Astrocyte (in vitro differentiated cells and primary cell): Measurements from ENCODE around the gene PTPRN2. TPM values are rescaled to one million over a fixed set of nuclear protein-coding genes. Genes with fewer than 3 reads are reported as not detected.

Source experiments
- DNase-seq: peaks from one replicate; pipeline ENCODE4 v3.0.0-alpha.2; 2010; ENCODE audit warnings: low read depth
- FAIRE-seq: peaks from 2 replicates; lab custom pipeline; 2011; peaks lifted over from hg19 to GRCh38; lab: Jason Lieb, UNC
- H2AFZ ChIP-seq: 2 replicates; pipeline ENCODE4 v1.6.0; 2012; ENCODE audit warnings: low read depth, low read length, inconsistent platforms
- H3K27ac ChIP-seq: 2 replicates; pipeline ENCODE4 v1.5.1; 2011; ENCODE audit warnings: low read depth, low read length, inconsistent platforms
- H3K27me3 ChIP-seq: 2 replicates; pipeline ENCODE4 v1.6.0; 2011; ENCODE audit warnings: low read length, inconsistent platforms; ENCODE audit not compliant: insufficient read depth
- H3K36me3 ChIP-seq: 2 replicates; pipeline ENCODE4 v1.5.1; 2011; ENCODE audit warnings: low read length, inconsistent platforms; ENCODE audit not compliant: insufficient read depth
- H3K4me1 ChIP-seq: 2 replicates; pipeline ENCODE4 v1.5.1; 2011; ENCODE audit warnings: low read length, inconsistent platforms; ENCODE audit not compliant: insufficient read depth
- H3K4me2 ChIP-seq: 2 replicates; pipeline ENCODE4 v1.6.0; 2012; ENCODE audit warnings: low read length, inconsistent platforms
- H3K4me3 ChIP-seq: 2 replicates; pipeline ENCODE4 v1.5.1; 2011; ENCODE audit warnings: low read depth, mild to moderate bottlenecking, low read length, inconsistent platforms; ENCODE audit not compliant: insufficient read depth
- H3K79me2 ChIP-seq: 2 replicates; pipeline ENCODE4 v1.6.0; 2012; ENCODE audit warnings: mild to moderate bottlenecking, low read length, inconsistent platforms; ENCODE audit not compliant: insufficient read depth
- H3K9ac ChIP-seq: 2 replicates; pipeline ENCODE4 v1.6.0; 2012; ENCODE audit warnings: mild to moderate bottlenecking, low read length, inconsistent platforms
- H3K9me3 ChIP-seq: 2 replicates; pipeline ENCODE4 v1.5.1; 2012; ENCODE audit warnings: low read depth, mild to moderate bottlenecking, low read length, inconsistent platforms; ENCODE audit not compliant: insufficient read depth
- H4K20me1 ChIP-seq: 2 replicates; pipeline ENCODE4 v1.6.0; 2012; ENCODE audit warnings: low read length, inconsistent platforms; ENCODE audit not compliant: insufficient read depth
- H3K27ac Mint-ChIP-seq: one replicate; pipeline ENCODE4 v1.8.0; 2021; ENCODE audit warnings: mild to moderate bottlenecking, mixed read lengths; ENCODE audit not compliant: unreplicated experiment
- H3K27me3 Mint-ChIP-seq: one replicate; pipeline ENCODE4 v1.8.0; 2021; ENCODE audit warnings: low read depth, mixed read lengths; ENCODE audit not compliant: unreplicated experiment
- H3K36me3 Mint-ChIP-seq: one replicate; pipeline ENCODE4 v1.8.0; 2021; ENCODE audit warnings: low read depth, mixed read lengths; ENCODE audit not compliant: unreplicated experiment
- H3K4me1 Mint-ChIP-seq: one replicate; pipeline ENCODE4 v1.8.0; 2021; ENCODE audit warnings: low read depth, mixed read lengths; ENCODE audit not compliant: unreplicated experiment
- H3K4me3 Mint-ChIP-seq: one replicate; pipeline ENCODE4 v1.8.0; 2021; ENCODE audit warnings: mild to moderate bottlenecking, moderate library complexity, mixed read lengths; ENCODE audit not compliant: unreplicated experiment
- H3K9me3 Mint-ChIP-seq: one replicate; pipeline ENCODE4 v1.8.0; 2021; ENCODE audit warnings: mild to moderate bottlenecking, mixed read lengths; ENCODE audit not compliant: unreplicated experiment
- EZH2 ChIP-seq: IDR thresholded peaks from 2 replicates; pipeline ENCODE4 v1.6.1; 2012; ENCODE audit warnings: mild to moderate bottlenecking, low read length, inconsistent platforms; ENCODE audit not compliant: insufficient read depth
- total RNA-seq: library from RNA; stranded (reverse); gene quantifications from 2 replicates; pipeline ENCODE4 v1.2.1, GENCODE V29; 2021
- TF ChIP-seq, protein P1 (sequence below): IDR thresholded peaks from 2 replicates; pipeline ENCODE4 v1.5.1; 2011; ENCODE audit warnings: low read depth, mild to moderate bottlenecking, inconsistent platforms, low read length, moderate library complexity; ENCODE audit not compliant: insufficient read depth

The PTPRN2 gene
- total RNA-seq, 1 donor from 2014 or later, result 0.09 TPM

DNA sequence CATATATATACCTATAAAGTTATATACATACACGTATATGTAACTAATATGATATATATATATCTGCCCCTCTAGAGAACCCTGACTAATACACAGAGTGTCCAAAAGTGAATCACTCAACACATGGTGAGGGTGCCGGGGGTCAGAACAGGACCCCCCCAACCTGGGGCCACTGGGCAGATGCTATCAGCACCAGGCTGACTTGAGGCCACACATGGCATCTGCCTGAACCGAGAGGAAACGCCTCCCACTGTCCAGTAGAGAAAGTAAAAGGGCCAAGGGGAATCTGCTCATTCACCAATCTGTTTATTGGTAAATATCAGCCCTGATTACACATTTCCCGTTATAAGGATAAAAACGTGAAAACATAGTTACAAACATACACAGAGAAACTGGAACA, 218.3 kb downstream of the PTPRN2 start:
- Histone ChIP-seq H3K4me2 (no peak overlapping the region), H3K9me3 (peaks cover 8% of the 10 kb centered on the region), H3K9ac (no peak overlapping the region), H2AFZ (no peak overlapping the region), H3K27me3 (no peaks in the 10 kb centered on the region), H3K4me3 (no peak overlapping the region), H3K36me3 (no peaks in the 10 kb centered on the region), H3K4me1 (no peaks in the 10 kb centered on the region), H4K20me1 (no peaks in the 10 kb centered on the region), H3K27ac (no peak overlapping the region), H3K79me2 (no peaks in the 10 kb centered on the region)
- DNase-seq (no peak), FAIRE-seq (no peak)
- Mint-ChIP-seq H3K4me1 (no peaks in the 10 kb centered on the region), H3K4me3 (no peak overlapping the region), H3K9me3 (peaks cover 17% of the 10 kb centered on the region), H3K36me3 (no peaks in the 10 kb centered on the region), H3K27me3 (no peaks in the 10 kb centered on the region), H3K27ac (no peak overlapping the region)
- no peak for TF ChIP-seq EZH2
- TF ChIP-seq, protein P1, sequence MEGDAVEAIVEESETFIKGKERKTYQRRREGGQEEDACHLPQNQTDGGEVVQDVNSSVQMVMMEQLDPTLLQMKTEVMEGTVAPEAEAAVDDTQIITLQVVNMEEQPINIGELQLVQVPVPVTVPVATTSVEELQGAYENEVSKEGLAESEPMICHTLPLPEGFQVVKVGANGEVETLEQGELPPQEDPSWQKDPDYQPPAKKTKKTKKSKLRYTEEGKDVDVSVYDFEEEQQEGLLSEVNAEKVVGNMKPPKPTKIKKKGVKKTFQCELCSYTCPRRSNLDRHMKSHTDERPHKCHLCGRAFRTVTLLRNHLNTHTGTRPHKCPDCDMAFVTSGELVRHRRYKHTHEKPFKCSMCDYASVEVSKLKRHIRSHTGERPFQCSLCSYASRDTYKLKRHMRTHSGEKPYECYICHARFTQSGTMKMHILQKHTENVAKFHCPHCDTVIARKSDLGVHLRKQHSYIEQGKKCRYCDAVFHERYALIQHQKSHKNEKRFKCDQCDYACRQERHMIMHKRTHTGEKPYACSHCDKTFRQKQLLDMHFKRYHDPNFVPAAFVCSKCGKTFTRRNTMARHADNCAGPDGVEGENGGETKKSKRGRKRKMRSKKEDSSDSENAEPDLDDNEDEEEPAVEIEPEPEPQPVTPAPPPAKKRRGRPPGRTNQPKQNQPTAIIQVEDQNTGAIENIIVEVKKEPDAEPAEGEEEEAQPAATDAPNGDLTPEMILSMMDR, result no peak

DNA sequence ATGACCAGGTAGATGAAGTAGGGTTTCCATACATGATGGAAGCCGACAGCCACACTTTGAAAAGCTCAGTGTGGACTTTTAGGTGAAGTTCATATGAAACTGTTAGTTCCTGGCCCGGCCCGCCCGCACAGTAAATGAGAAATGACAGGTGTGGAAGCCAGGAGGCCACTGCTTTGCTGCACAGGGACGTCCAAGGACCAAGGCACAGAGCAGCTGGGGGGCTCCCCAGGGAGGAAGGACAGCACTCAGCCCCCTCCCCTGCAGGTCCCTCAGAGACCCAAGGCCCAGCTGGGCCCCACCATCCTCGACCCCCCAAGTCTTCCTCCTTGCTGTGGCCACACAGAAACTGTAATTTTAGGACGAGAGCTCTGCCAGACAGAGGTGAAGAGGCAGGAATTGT, 219.2 kb downstream of the PTPRN2 start:
- no peak overlapping the region for H3K27ac Mint-ChIP-seq
- no peaks in the 10 kb centered on the region for H3K79me2 ChIP-seq
- H3K36me3 Mint-ChIP-seq, result no peaks in the 10 kb centered on the region
- no peak overlapping the region for H3K4me2 ChIP-seq
- H3K4me1 ChIP-seq, result no peaks in the 10 kb centered on the region
- H3K27ac ChIP-seq, result no peak overlapping the region
- no peaks in the 10 kb centered on the region for H3K36me3 ChIP-seq
- no peak for TF ChIP-seq EZH2
- TF ChIP-seq, protein P1, result no peak
- no peaks in the 10 kb centered on the region for H3K27me3 Mint-ChIP-seq
- no peak for DNase-seq
- H3K9me3 ChIP-seq, result peaks cover 8% of the 10 kb centered on the region
- no peaks in the 10 kb centered on the region for H3K4me1 Mint-ChIP-seq
- H4K20me1 ChIP-seq, result no peaks in the 10 kb centered on the region
- H3K4me3 Mint-ChIP-seq, result no peak overlapping the region
- no peak overlapping the region for H3K4me3 ChIP-seq
- no peak overlapping the region for H2AFZ ChIP-seq
- FAIRE-seq, result no peak
- no peaks in the 10 kb centered on the region for H3K27me3 ChIP-seq
- no peak overlapping the region for H3K9ac ChIP-seq
- H3K9me3 Mint-ChIP-seq, result peaks cover 16% of the 10 kb centered on the region

DNA sequence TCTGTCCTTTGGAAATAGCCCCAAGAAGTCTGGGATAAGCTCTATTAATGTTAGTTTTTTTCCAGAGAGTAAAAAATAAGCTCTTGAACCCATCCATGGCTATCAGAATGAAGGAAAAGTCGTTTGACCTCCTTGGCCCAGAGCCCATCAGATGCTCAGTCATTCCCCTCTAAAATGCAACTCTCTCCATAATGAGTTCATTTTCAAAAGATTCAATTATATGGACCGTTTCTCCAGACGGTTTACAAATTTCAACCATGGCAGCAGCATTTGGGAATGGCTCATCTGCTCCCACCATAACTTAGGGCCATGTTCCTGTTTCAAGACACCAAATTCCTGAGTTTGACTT, 220.0 kb downstream of the PTPRN2 start:
- H3K4me3 Mint-ChIP-seq, result no peak overlapping the region

More for the DNA sequence above, 220.0 kb downstream of the PTPRN2 start:
- Histone ChIP-seq H3K4me2 (no peak overlapping the region), H3K9me3 (peaks cover 8% of the 10 kb centered on the region), H3K9ac (no peak overlapping the region), H3K79me2 (no peaks in the 10 kb centered on the region), H4K20me1 (no peaks in the 10 kb centered on the region), H3K27me3 (no peaks in the 10 kb centered on the region), H2AFZ (no peak overlapping the region), H3K4me1 (no peaks in the 10 kb centered on the region), H3K27ac (no peak overlapping the region), H3K36me3 (no peaks in the 10 kb centered on the region), H3K4me3 (no peak overlapping the region)
- no peak for DNase-seq
- H3K9me3 Mint-ChIP-seq, result peaks cover 19% of the 10 kb centered on the region
- TF ChIP-seq EZH2, result no peak
- TF ChIP-seq, protein P1, result no peak
- no peaks in the 10 kb centered on the region for H3K4me1 Mint-ChIP-seq
- FAIRE-seq, result no peak
- H3K27ac Mint-ChIP-seq, result no peak overlapping the region
- no peaks in the 10 kb centered on the region for H3K36me3 Mint-ChIP-seq
- H3K27me3 Mint-ChIP-seq, result no peaks in the 10 kb centered on the region
